HG03039 (cell line): Measurements from ENCODE around the gene TM4SF1.
"Not testable (repeated sequence)": the region's sequence is repeated elsewhere in the genome, so short reads cannot be mapped to it uniquely, and the experiment has no call there.

ENCODE experiments used
- ATAC-seq: cut with Tn5 transposase; IDR thresholded peaks from one replicate; pipeline ENCODE4 v1.9.1; 2021; ENCODE audit warnings: mild to moderate bottlenecking, moderate library complexity; ENCODE audit not compliant: unreplicated experiment

Gene TM4SF1

DNA sequence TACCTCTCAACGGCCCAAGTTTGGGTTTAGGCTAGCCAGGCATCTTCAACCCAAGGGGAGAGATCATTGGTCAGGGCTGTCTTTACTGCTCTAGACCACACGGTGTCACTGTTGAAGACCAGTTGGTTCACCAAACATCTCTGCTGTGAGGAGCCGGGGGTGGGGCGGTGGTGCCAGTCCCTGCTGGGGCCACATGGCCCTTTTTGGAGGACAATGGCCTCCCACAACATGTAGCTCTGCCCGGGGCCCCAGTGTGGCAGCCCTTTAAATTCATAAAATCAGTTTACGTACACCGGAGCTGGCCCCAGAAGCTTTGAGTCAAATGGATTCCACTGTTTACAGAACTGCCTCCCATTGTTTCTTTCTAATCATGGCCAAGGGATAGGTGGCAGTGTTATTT is 24.9 kb downstream of the TM4SF1 start:
- ATAC-seq: peak; percentile 90

DNA sequence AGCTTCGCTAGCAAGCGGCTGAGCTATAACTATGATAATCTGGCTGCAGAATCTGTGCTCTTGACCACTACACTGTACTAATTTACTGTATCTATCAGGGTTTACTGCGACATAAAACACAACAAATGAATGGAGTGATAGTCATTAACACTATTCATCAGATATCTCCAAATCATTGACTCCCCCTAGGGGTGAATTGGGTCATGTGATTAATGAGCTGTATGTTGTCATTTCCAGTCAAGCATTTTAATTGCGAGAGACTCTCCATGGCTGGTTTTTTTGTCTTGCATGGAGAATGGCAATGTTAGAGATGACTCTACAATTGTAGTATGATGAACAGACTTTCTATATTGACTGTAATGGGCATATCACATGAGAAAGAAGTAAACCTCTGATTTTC is 33.5 kb downstream of the TM4SF1 start:
- no peak for ATAC-seq

DNA sequence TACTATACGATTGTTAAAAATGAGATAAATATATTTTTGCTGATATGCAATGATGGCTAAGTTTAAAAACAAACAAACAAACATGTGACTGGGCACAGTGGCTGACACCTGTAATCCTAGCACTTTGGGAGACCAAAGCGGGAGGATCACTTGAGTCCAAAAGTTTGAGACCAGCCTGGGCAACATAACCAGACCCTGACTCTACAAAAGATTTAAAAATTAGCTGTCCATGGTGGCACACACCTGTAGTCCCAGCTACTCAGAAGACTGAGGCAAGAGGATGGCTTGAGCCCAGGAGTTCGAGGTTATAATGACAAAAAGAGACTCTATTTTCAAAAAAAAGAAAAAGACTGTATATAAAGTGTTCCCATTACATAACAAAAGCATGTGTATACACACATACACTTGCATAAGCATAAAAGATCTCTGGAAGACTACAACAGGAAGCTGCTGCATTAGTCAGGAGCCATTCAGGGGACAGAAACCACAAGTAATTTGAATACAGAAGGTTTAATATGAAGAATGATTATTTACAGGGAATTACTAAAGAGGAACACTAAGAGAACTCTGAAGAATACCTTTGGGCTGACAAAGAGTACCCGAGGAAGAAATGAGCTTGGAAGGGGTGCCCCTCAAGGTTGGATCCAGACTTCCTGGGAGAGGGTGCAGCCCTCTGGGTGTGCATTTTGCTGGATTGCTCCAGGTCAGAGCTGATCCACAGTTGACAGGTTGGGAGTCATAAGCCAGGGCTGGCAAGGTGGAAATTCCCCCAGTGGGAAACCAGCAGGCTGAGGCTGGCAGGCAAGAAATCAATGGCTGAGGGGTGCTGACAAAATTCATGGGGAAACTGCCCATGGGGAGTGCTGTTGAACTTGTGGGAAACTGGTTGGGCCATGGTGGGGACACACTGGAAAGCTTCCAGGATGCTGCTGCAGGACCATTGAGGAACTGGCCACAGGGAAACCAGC is 34.8 kb downstream of the TM4SF1 start:
- no peak for ATAC-seq

DNA sequence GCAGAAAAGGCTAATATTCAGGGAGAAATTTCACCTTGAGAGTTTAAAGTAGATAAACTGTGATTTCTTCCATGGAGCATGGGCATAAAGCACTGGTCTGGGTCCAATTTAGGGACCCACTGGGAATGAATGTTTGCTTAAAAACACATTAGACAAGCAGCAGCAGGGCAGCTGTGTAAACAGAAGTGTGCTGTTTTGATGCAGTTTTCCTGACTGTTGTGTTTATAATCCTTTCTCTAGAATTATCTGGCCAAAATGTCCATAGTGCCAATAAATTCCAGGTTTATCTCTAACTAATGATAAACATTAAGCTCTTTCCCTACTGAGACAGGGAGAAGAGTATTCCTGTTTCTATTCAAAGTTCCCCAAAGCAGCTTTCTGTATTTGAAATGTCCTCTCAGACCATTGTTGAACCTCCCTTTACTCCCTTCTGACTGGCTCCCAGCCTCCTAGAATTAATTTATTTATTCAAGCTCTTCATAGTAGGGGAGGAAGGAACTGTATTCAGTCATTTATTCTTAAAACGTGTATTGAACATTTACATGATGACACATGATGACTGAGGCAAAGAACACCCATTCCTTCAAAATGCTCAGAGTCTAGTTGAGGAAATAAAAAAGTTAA is 37.0 kb downstream of the TM4SF1 start:
- ATAC-seq: no peak

DNA sequence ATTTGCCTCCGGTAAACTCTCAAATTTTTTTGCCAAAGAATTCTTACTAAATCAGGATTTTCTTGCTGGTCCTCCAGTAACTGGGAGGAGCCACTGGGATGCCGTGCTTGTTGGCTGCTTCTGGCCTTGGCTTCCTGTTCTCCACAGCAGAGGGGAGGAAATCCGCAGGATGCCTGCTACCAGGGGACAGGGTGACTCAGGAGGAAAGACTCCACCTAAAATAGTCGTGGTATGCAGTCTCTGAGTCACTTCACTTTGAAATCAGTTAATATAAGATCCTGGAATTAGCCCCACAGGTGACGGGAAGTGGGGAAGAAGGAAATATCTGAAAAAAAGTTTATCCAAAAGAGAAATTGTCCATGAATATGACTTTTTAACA is 37.5 kb downstream of the TM4SF1 start:
- no peak for ATAC-seq

DNA sequence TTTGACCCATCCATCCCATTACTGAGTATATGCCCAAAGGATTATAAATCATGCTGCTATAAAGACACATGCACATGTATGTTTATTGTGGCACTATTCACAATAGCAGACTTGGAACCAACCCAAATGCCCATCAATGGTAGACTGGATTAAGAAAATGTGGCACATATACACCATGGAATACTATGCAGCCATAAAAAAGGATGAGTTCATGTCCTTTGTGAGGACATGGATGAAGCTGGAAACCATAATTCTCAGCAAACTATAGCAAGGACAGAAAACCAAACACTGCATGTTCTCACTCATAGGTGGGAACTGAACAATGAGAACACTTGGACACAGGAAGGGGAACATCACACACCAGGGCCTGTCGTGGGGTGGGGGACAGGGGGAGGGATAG is 40.0 kb downstream of the TM4SF1 start:
- not testable (repeated sequence) for ATAC-seq

DNA sequence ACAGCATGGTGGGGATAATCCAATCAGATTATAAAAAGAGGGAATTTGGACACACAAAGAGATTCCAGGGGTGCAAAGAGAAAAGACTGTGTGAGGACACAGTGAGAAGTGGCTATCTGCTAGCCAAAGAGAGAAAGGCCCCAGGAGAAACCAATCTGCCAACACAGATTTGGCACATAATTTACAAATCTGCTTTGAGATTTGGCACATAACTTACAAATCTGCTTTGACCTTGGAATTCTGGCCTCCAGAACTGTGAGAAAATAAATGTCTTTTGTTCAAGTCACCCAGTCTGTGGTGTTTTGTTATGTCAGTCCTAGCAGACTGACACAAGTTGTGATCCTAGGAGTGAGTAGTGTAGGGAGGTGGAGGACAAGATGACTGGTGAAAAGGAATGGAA is 40.5 kb downstream of the TM4SF1 start:
- no peak for ATAC-seq

DNA sequence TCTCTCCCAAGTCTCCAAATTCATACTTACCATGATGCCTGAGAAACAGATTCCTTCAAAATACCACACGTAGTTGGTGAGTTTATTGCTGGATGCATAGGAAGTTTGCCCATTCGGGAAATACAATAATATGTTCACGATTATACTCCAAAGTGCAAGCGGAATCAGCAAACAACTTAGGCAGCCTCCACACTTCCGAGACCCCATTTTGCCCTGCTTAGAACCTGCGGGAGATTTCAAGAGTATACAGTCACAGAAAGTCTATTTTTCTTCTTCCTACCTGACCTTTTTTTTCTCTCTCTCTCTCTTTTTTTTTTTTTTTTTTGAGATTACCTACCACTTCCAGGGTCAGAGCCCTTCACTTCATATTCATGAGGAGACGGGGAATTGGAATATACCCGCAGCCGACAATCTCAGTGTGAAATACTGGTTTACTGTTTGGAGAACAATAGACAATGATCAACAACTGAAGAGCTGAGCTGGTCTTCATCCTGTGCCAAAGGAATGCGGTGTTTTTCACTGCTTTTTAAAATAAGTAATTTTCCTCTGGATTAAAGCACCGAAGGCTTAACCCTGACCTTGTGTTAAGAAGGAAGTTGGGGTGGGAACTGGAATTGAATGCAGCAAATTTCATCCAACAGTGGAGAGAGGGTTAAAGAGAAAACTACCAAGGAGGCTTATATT is 44.1 kb downstream of the TM4SF1 start, which contains the start of gene TM4SF18:
TM4SF18 (minus strand) TSS at position 461 of the 684 bp plus-strand sequence; CDS start at position 207, 254 bp downstream.
- ATAC-seq: no peak

DNA sequence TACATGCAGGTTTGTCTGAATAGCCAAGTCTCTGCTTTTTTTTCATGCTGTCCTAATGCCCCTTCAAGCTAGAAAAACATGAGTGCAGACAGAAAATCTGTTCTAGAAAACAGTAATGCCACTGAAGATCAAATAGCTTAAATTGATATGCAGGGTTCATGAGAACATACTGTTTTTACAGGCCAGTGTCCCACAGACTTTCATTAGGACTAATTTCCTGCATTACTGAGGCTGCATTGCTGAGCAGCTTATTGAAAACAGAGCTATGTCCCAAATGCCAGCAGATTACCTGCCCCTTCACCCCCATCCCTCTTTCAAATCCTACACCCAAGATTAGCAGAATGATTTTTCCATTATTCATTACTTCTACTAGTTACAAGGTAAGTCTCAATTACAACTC is 44.7 kb downstream of the TM4SF1 start:
- ATAC-seq: no peak

DNA sequence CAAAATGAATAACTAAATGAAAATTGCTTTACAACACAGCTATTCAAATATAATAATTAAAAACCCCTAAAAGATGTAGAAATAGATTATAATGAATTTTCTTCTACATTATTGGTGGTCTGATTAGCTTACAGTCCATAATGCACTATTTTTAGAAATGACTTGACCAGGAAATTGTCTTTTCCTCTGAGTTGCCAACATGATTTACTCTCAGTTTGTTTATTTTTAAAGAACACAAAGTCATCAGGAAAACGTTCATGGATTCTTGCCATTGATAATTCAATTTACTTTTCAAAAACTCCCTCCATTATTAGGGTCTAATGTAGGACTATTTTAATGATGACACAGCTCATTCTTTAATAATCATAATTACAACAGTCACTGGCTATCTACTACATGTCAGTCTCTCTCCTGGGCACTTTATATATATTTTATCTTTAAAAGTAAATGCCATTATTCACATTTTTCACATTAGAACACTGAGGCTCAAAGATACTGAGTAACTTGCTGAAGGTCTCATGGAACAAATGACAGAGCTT is 45.2 kb downstream of the TM4SF1 start:
- no peak for ATAC-seq

DNA sequence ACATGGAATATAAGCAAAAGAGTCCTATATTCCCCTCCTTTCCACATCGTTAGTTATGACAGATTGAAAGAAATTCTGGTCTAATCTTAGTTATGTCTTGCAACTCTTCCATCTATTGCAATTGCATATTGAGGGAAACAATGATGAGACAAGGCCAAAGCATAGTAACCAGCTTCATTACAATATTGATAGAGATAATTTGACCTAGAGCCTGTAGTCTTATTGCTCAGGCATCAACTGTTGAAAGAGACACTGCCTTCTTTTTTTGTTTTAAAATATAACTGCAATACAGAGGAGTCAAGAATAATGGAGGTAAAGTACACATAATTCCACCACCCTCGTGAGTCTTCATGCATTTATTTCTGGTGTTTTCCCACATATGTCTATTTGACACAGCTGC is 46.1 kb downstream of the TM4SF1 start:
- no peak for ATAC-seq

DNA sequence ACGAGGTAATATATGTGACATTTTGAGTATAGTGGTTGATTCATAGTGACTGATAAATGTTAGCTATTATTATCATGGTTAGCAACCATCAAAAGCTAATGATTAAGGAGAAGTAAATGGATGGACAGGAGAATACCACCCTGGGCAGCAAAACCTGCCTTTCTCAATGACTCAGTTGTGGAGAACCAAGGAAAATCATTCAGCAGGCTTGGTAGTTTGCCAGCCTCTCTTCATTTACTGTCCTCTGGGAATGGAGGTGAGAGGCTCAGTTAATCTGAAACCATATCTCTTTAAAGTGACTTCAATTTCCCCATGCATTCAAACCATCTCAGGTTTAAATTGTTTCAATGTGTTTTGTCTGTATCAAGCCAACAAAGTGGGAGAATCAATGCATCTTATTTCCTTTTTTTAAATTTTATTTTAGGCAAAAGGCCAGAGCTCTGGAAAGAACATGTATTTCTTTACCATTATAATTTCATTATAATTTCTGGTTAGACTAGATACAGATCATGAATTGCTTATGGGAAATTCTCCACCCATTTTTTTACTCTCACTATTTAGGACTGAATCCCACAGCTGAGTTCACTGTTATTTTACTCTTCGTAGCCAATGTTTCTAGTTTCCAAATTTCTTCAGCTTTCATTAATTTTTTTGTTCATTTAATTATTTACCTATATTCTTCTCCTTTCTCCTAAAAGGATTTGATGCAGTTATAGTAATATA is 46.7 kb downstream of the TM4SF1 start:
- ATAC-seq: no peak

DNA sequence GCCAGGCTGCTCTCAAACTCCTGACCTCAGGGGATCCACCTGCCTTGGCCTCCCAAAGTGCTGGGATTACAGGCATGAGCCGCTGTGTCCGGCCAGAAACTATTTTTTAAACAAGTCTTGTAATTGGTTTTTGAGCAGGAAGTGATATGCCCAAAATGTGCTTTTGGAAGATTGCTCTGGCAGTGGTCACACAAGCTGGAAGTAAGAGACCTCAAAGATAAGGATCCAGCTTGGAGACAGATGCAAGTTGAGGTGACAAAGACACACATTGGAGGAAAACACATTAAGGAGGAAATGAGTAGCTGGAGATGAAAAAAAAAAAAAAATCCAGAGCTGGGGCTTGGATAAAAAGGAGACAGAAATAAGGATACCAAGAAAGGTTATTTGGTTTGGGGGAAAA is 50.3 kb downstream of the TM4SF1 start:
- no peak for ATAC-seq

DNA sequence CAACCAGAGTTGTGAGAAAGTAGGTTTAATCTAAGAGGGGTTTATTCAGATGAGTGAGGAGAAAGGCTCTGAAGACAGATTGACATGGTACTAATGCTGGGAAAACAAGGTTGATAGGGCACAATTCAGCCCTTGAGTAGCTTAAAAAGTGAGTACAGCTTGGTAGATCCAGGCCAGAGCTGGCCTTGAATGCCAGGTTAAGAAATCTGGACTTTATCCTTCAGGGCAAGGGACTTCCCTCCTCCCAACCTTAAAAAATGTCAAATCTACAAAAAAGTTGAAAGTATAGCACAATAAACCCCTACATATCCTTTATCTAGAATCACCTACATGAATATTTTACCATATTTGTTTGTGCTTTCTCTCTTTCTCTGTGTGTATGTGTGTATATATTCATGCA is 51.9 kb downstream of the TM4SF1 start:
- ATAC-seq: no peak

DNA sequence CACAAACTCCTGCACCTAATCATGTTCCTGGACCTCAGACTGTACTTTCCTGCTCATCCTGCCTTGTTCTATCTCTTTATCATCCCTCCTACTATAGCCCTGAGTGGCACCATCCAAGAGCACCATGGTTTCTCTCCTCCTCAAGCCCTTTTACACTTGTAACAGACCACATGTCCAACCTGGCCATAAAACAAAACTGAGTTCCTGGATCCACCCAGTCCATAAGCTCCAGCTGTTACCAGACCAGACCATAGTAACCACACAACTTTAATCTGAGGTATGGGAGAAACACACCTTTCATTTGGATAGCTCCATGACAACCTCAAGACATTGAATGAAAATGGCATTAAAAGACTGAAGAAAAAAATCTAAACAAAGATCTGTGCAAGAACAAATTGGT is 53.1 kb downstream of the TM4SF1 start:
- ATAC-seq: no peak

DNA sequence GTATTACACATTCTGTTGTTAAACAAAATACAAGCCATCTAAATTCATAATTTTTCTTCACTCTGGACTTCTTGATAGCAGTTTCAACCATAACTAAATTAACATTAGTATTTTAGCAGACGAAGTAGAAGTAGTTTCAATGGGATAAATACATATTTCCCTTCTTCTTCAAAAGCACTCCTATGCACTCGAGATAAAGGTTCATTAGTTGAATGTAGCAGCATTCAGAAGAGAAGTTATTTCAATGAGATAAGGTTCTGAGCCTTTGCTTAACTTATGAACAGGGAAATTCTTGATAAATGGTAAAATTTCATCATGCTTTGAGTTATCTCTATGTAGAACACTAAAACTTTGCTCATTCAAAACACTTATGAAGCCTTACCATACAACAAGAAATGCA is 55.8 kb downstream of the TM4SF1 start:
- ATAC-seq: no peak

DNA sequence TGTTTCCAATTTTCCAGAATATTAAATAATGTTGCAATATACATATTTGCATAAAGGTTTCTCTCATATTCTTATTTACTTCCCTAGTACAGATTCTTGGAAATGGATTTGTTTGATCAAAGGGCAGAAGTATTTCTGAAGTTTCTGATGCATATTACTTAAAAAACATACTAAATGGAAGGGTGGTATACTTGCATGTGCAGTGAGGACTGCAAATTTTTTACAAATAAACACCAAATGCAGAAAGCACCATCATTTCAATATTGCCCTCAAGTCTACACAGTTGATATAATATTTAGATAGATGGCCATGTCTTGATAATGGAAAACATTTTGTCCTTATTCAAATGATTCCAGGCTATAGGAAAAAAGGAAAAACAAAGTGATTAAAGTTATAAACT is 56.3 kb downstream of the TM4SF1 start:
- ATAC-seq: no peak

DNA sequence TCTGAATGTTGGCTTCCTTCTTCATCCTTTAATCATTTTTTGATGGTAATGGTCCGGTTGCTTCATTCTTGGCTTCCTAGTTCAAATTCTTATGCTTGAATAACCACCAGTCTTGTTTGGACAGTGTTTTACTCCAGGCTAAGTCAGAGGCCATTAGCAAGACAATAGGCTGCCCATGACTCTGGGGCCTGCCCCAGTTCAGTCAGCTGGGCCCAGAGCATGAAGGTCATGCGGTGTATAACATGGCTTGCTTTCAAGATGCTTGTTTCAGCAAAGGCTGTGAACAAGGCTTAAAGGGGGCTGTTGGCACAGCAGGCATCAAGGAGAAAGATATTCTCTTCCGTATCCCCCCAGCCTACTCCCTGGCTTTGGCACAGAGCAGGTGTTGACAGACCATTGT is 57.7 kb downstream of the TM4SF1 start:
- ATAC-seq: no peak
